Central memory CD8-positive, alpha-beta T cell (primary cell): ENCODE measurements around the gene OR10H4.

ENCODE experiments used
- ATAC-seq: fragments of 150-1000 bp; cut with Tn5 transposase; replicated peaks from 2 replicates; pipeline ENCODE4 v1.10.0; 2022; ENCODE audit warnings: mild to moderate bottlenecking, moderate FRiP score, moderate number of reproducible peaks; ENCODE audit not compliant: poor library complexity, severe bottlenecking; ENCODE audit errors: extremely low read depth
- DNase-seq, 2 donors: peaks; one replicate each; pipeline ENCODE4 v3.0.0; 2021; ENCODE audit warnings: low spot score in 2 of 2
- H3K27ac Mint-ChIP-seq: one replicate; pipeline ENCODE4 v1.8.0; 2022; ENCODE audit warnings: low read depth, mild to moderate bottlenecking, moderate library complexity, mixed read lengths
- H3K27me3 Mint-ChIP-seq: one replicate; pipeline ENCODE4 v1.8.0; 2022; ENCODE audit warnings: mixed read lengths
- H3K36me3 Mint-ChIP-seq: one replicate; pipeline ENCODE4 v1.8.0; 2022; ENCODE audit warnings: mild to moderate bottlenecking, moderate library complexity, mixed read lengths; ENCODE audit not compliant: insufficient read depth
- H3K4me1 Mint-ChIP-seq: one replicate; pipeline ENCODE4 v1.8.0; 2022; ENCODE audit warnings: mixed read lengths
- H3K4me3 Mint-ChIP-seq: one replicate; pipeline ENCODE4 v1.8.0; 2022; ENCODE audit warnings: mild to moderate bottlenecking, moderate library complexity, mixed read lengths
- H3K9me3 Mint-ChIP-seq: one replicate; pipeline ENCODE4 v1.8.0; 2022; ENCODE audit warnings: mixed read lengths

OR10H4 gene

GRCh38 chr19:15998166-15998565, 49.4 kb downstream of the OR10H4 start:
- H3K27me3 Mint-ChIP-seq = no peaks in the 10 kb centered on the region
- H3K4me1 Mint-ChIP-seq = peaks cover 24% of the 10 kb centered on the region
- no peak overlapping the region for H3K27ac Mint-ChIP-seq
- ATAC-seq = no peak
- no peaks in the 10 kb centered on the region for H3K36me3 Mint-ChIP-seq
- no peak for DNase-seq
- H3K9me3 Mint-ChIP-seq = no peaks in the 10 kb centered on the region
- no peak overlapping the region for H3K4me3 Mint-ChIP-seq
